WERI-Rb-1 (cell line): ENCODE measurements around the gene ACER2.
"Not testable (repeated sequence)": the region's sequence is repeated elsewhere in the genome, so short reads cannot be mapped to it uniquely, and the experiment has no call there.

ENCODE experiments used
- DNase-seq: peaks from one replicate; pipeline ENCODE4 v3.0.0-alpha.2; 2020
- H3K27ac ChIP-seq: fragments of 250-450 bp; sonication (Bioruptor Pico); 2 replicates; pipeline ENCODE4 v1.5.1; 2020; ENCODE audit warnings: mild to moderate bottlenecking, moderate library complexity
- H3K27me3 ChIP-seq: fragments of 250-450 bp; sonication (Bioruptor Pico); 2 replicates; pipeline ENCODE4 v1.5.1; 2021; ENCODE audit warnings: mild to moderate bottlenecking, low read depth, moderate library complexity; ENCODE audit not compliant: insufficient read depth, severe bottlenecking
- H3K36me3 ChIP-seq: fragments of 250-450 bp; sonication (Bioruptor Pico); 2 replicates; pipeline ENCODE4 v1.5.1; 2020; ENCODE audit warnings: mild to moderate bottlenecking, moderate library complexity
- H3K4me3 ChIP-seq: 2 replicates; pipeline ENCODE4 v1.5.1; 2011; ENCODE audit warnings: low read depth, mild to moderate bottlenecking, control low read depth, low read length
- H3K9me3 ChIP-seq: fragments of 250-450 bp; sonication (Bioruptor Pico); 2 replicates; pipeline ENCODE4 v1.5.1; 2021; ENCODE audit warnings: mild to moderate bottlenecking, moderate library complexity; ENCODE audit not compliant: severe bottlenecking
- TF ChIP-seq, protein P1 (sequence below): IDR thresholded peaks from 2 replicates; pipeline ENCODE4 v1.5.1; 2011; ENCODE audit warnings: low read depth, mild to moderate bottlenecking, control low read depth, inconsistent platforms, low read length

Gene ACER2

DNA sequence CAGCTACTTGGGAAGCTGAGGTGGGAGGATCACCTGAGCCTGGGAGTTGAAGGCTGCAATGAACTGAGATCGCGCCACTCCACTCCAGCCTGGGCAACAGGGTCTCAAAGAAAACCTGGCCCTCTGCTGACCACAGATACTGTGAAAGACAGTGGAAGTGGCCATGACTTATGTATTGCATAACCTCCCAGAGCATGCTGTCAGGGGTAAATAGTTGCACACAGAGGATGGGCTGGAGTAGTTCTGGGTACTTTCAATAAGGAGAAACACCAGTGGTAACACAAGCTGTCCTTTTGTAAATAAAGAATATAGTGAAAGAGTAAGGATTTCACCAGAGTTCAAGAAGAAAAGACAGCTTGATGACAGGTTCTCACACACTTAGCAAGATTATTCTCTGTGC lies 1.8 kb downstream of the ACER2 start:
- Histone ChIP-seq H3K27me3 (no peaks in the 10 kb centered on the region), H3K9me3 (no peaks in the 10 kb centered on the region), H3K27ac (no peak overlapping the region), H3K36me3 (no peaks in the 10 kb centered on the region; the same call in none of the 2 replicates), H3K4me3 (no peak overlapping the region)
- TF ChIP-seq, protein P1, sequence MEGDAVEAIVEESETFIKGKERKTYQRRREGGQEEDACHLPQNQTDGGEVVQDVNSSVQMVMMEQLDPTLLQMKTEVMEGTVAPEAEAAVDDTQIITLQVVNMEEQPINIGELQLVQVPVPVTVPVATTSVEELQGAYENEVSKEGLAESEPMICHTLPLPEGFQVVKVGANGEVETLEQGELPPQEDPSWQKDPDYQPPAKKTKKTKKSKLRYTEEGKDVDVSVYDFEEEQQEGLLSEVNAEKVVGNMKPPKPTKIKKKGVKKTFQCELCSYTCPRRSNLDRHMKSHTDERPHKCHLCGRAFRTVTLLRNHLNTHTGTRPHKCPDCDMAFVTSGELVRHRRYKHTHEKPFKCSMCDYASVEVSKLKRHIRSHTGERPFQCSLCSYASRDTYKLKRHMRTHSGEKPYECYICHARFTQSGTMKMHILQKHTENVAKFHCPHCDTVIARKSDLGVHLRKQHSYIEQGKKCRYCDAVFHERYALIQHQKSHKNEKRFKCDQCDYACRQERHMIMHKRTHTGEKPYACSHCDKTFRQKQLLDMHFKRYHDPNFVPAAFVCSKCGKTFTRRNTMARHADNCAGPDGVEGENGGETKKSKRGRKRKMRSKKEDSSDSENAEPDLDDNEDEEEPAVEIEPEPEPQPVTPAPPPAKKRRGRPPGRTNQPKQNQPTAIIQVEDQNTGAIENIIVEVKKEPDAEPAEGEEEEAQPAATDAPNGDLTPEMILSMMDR: no peak
- DNase-seq: no peak

DNA sequence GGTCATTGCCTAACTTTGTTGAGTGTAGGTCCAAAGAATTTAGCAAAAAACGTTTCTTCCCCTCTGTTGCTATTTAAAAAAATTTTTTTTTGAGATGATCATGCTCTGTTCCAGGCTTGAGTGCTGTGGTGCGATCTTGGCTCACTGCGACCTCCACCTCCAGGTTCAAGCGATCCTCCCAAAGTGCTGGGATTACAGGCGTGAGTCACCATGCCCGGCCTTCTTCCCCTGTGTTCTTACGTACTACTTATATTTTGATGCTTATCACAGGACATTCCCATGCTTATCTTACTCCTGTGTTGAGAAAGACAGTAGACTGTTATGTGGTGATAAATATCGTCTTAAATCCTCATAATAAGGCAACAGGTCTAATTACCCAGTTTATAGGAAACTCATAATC lies 2.5 kb downstream of the ACER2 start:
- H3K27ac ChIP-seq: no peak overlapping the region
- H3K27me3 ChIP-seq: no peaks in the 10 kb centered on the region
- no peaks in the 10 kb centered on the region; the same call in none of the 2 replicates for H3K36me3 ChIP-seq
- no peak for DNase-seq
- H3K4me3 ChIP-seq: no peak overlapping the region
- H3K9me3 ChIP-seq: no peaks in the 10 kb centered on the region
- TF ChIP-seq, protein P1: no peak

DNA sequence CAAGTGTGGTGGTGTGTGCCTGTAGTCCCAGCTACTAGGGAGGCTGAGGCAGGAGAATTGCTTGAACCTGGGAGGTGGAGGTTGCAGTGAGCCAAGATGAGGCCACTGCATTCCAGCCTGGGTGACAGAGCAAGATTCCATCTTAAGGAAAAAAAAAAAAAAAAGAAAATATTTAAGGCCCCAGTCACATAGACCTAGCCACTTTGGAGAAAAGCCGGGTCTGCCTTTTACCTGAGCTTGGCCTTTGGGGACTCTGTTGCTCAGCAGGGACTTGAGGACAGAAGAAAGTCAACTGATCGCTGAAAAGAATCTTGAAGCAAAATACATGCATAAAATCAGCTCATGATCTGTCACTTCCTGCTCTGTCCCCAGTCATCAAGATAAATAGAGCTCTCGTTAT lies 4.6 kb downstream of the ACER2 start:
- not testable (repeated sequence) for DNase-seq, H3K9me3 ChIP-seq, H3K27ac ChIP-seq, H3K27me3 ChIP-seq, H3K4me3 ChIP-seq, H3K36me3 ChIP-seq

DNA sequence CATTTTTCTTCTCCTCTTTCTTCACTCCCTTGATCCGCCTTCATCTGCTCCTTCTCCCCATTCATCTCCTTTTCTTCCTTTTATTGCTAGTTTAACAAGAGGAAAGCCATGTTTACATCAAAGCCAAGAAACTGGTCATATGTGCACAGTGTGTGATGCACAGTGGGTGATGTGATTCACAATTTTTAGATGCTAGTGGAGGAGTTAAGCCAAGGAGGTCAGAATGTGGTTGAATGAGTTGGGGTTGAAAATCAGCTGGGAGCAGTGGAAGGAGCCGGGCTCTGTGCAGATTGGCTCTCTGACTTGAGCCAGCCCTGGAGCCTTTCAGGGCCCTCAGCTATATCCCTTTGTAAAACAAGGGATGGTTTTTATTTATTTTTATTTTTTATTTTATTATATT lies 7.3 kb downstream of the ACER2 start:
- no peak for DNase-seq
- H3K36me3 ChIP-seq: no peaks in the 10 kb centered on the region; the same call in 1 of the 2 replicates
- H3K4me3 ChIP-seq: no peak overlapping the region
- TF ChIP-seq, protein P1: no peak
- no peak overlapping the region for H3K27ac ChIP-seq
- H3K27me3 ChIP-seq: no peaks in the 10 kb centered on the region
- no peaks in the 10 kb centered on the region for H3K9me3 ChIP-seq

DNA sequence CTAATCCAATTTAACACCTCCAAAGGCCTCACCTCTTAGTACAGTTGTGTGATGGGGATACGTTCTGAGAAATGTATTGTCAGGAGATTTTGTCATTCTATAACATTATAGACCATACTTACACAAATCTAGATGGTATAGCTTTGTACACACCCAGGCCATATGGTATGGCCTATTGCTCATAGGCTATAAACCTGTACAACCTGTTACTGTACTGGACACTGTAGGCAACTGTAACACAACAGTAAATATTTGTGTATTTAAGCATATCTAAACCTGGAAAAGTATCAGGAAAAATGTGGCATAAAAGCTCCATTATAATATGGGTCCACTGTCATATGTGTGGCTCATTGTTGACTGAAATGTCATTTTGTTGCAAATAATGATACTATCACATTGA lies 12.1 kb downstream of the ACER2 start:
- H3K27ac ChIP-seq: no peak overlapping the region
- DNase-seq: no peak
- no peaks in the 10 kb centered on the region for H3K9me3 ChIP-seq
- H3K27me3 ChIP-seq: no peaks in the 10 kb centered on the region
- H3K36me3 ChIP-seq: peaks cover 9% of the 10 kb centered on the region
- TF ChIP-seq, protein P1: no peak
- no peak overlapping the region for H3K4me3 ChIP-seq

DNA sequence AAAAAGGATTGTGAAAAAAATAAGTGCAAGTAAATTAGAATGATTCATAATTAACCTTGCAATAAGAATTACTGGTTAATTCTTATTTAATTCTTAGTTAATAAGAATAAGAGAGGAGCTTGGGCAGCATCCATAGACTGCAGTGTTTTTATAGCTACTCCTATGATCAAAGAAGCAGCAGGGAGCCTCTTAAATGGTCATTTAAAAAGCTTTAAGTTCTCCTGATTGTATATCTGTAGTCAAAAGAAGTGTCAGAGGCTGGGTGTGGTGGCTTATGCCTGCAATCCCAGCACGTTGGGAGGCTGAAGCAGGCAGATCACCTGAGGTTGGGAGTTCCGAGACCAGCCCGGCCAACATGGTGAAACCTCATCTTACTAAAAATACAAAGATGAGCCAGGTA lies 14.4 kb downstream of the ACER2 start:
- Histone ChIP-seq H3K27ac (no peak overlapping the region), H3K36me3 (peaks cover 11% of the 10 kb centered on the region), H3K9me3 (no peaks in the 10 kb centered on the region), H3K4me3 (no peak overlapping the region), H3K27me3 (no peaks in the 10 kb centered on the region)
- DNase-seq: no peak
- TF ChIP-seq, protein P1: no peak
